H1 (cell line): ENCODE data around the gene SLC7A7. TPM values are rescaled to one million over a fixed set of nuclear protein-coding genes. Genes with fewer than 3 reads are reported as not detected.

Source experiments
- BCL11A ChIP-seq, 2 experiments: IDR thresholded peaks; one replicate each; pipeline ENCODE4 v1.6.1; 2011; ENCODE audit warnings: low read depth in 2 of 2, low read length in 2 of 2, mild to moderate bottlenecking in 2 of 2
- CBX5 ChIP-seq: fragments of 300-800, 300-1000 bp; sonication (generic); IDR thresholded peaks from 2 replicates; pipeline ENCODE4 v1.7.1; 2016; ENCODE audit warnings: antibody characterized with exemption, low read length, low read depth
- POLR2A ChIP-seq, 2 experiments: IDR thresholded peaks; 1 replicate in 1 of 2; 2 replicates in 1 of 2; pipeline ENCODE4 v1.6.1; 2011; ENCODE audit warnings: low read depth in 2 of 2, low read length in 2 of 2, mild to moderate bottlenecking in 2 of 2; ENCODE audit errors: control extremely low read depth in 1 of 2
- POU5F1 ChIP-seq: IDR thresholded peaks from 2 replicates; pipeline ENCODE4 v1.6.1; 2011; ENCODE audit warnings: low read depth, mild to moderate bottlenecking, low read length, moderate library complexity
- TAF1 ChIP-seq: IDR thresholded peaks from 2 replicates; pipeline ENCODE4 v1.6.1; 2011; ENCODE audit warnings: mild to moderate bottlenecking, low read depth, low read length
- TBP ChIP-seq: IDR thresholded peaks from 2 replicates; pipeline ENCODE4 v1.6.1; 2011; ENCODE audit warnings: low read depth, low read length, improper control_type of control experiment
- polyA plus RNA-seq, 7 experiments: library from polyadenylated mRNA; depleted of rRNA in 3 of 7; stranded (reverse) in 5 of 7; unstranded in 2 of 7; fragments of >200 nt in 5 of 7; fragments of 200-250 nt in 2 of 7; gene quantifications; 1 replicate in 5 of 7; 2 replicates in 1 of 7; 4 replicates in 1 of 7; pipeline versions ENCODE4 v1.2.1 to v1.2.3, GENCODE V29; 2011 to 2013; ENCODE audit warnings: missing spikeins in 2 of 7, mixed read lengths in 2 of 7
- total RNA-seq: library from RNA; stranded (reverse); fragmentation: NEBNext Ultra II Directional; extraction: Animal tissue kit (Norgen Biotek cat#: 25700); gene quantifications from 2 replicates; pipeline ENCODE4 v1.2.1, GENCODE V29; 2021
- TF ChIP-seq, protein P1 (sequence below): IDR thresholded peaks from 2 replicates; pipeline ENCODE4 v1.6.1; 2011; ENCODE audit warnings: low read depth, mild to moderate bottlenecking, low read length; ENCODE audit not compliant: insufficient read depth
- TF ChIP-seq, protein P2 (sequence below): IDR thresholded peaks from 2 replicates; pipeline ENCODE4 v1.6.1; 2012; ENCODE audit warnings: inconsistent platforms

The SLC7A7 gene
- total and polyA plus RNA-seq, 2 of the 8 experiments (the other 6 are each of a cell fraction or from before 2014, with no cell fraction given) = 5.8 to 14.9 TPM

DNA sequence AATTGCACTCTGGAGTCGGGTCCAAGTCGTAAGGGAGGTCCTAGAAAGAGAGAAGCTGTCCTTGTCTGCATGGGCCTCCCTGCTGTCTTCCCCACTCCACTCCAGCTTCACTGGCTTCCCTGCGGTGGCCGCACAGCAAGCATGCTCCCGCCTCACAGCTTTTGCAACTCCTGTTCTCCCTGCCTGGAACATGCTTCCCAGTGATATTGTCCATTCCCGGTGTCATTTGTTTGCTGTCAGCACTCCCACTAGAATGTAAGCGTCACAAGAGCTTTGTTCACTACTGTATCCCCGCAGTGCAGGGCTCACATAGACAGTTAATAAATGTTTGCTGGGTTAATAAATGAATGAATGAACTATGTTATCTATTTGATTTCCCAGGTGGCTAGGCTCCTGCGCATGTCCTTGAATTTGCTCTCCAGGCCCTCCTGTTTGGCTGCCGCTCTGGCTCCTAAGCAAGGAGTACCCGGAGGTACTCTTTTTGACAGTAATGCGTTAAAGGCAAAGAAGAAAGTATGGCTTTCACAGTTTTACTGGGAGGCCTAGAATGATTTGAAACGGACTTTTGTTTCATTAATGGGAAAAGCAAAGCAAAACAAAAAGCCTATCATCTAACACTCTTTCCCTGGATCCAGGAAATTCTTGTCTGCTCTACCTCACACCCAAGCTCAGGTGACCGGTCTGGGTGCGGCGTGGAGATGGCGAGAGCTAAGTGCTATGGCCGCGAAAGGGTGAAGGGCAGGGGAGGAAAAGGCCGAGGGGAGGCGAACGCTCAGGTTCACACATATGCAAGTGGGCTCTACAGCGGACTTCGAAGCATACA, 6.2 kb upstream of the SLC7A7 start (continued):
- TF ChIP-seq, protein P1, sequence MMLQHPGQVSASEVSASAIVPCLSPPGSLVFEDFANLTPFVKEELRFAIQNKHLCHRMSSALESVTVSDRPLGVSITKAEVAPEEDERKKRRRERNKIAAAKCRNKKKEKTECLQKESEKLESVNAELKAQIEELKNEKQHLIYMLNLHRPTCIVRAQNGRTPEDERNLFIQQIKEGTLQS = no peak
- TF ChIP-seq, protein P2, sequence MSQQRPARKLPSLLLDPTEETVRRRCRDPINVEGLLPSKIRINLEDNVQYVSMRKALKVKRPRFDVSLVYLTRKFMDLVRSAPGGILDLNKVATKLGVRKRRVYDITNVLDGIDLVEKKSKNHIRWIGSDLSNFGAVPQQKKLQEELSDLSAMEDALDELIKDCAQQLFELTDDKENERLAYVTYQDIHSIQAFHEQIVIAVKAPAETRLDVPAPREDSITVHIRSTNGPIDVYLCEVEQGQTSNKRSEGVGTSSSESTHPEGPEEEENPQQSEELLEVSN = 0 out of 2 replicates have a peak, but pooled peaks have one; percentile 24
- TF ChIP-seq CBX5 = no peak
- TF ChIP-seq BCL11A (IDR thresholded peaks at IDR 0.05; ENCODE audit: low read depth in 2 of 2, low read length in 2 of 2) = no peak
- peak in 1 of 2 experiments; percentile 77; a peak in 1 of 3 replicates for TF ChIP-seq POLR2A (IDR thresholded peaks at IDR 0.05; ENCODE audit: control extremely low read depth in 1 of 2, low read depth in 2 of 2, low read length in 2 of 2)
- TF ChIP-seq TBP = no peak
- no peak for TF ChIP-seq POU5F1
- TF ChIP-seq TAF1 = no peak
